GM19468 (cell line): ENCODE measurements around the gene RBM39.
"Not testable (repeated sequence)": the region's sequence is repeated elsewhere in the genome, so short reads cannot be mapped to it uniquely, and the experiment has no call there.

Source experiments
- ATAC-seq: cut with Tn5 transposase; IDR thresholded peaks from one replicate; pipeline ENCODE4 v1.9.1; 2021; ENCODE audit warnings: mild to moderate bottlenecking, moderate library complexity, moderate number of reproducible peaks; ENCODE audit not compliant: unreplicated experiment; ENCODE audit errors: extremely low read depth

Gene RBM39

GRCh38 chr20:35690265-35690664 lies 51.8 kb downstream of the RBM39 start:
- ATAC-seq, result no peak

- ATAC-seq, result not testable (repeated sequence)
Observed at GRCh38 chr20:35686872-35687271, 55.2 kb downstream of the RBM39 start.

GRCh38 chr20:35685368-35685767 lies 56.7 kb downstream of the RBM39 start:
- ATAC-seq, result not testable (repeated sequence)

- ATAC-seq, result no peak
Observed at GRCh38 chr20:35681960-35682359, 60.1 kb downstream of the RBM39 start.

GRCh38 chr20:35680452-35681183 lies 61.4 kb downstream of the RBM39 start:
- ATAC-seq, result no peak

GRCh38 chr20:35674921-35675320 lies 67.1 kb downstream of the RBM39 start:
- no peak for ATAC-seq

GRCh38 chr20:35673884-35674283 lies 68.2 kb downstream of the RBM39 start:
- no peak for ATAC-seq

- ATAC-seq, result no peak
Observed at GRCh38 chr20:35669681-35670080, 72.4 kb downstream of the RBM39 start.

- no peak for ATAC-seq
Observed at GRCh38 chr20:35669221-35669620, 72.8 kb downstream of the RBM39 start.

- no peak for ATAC-seq
Observed at GRCh38 chr20:35665949-35666288, 76.1 kb downstream of the RBM39 start.

GRCh38 chr20:35664466-35665206 lies 77.4 kb downstream of the RBM39 start, which contains the start of the genes CPNE1 and RBM12:
Gene CPNE1 (minus strand): TSS chr20:35664900. CDS start chr20:35632923, 31,977 bp downstream.
Gene RBM12 (minus strand): TSS chr20:35664900. CDS start chr20:35655322, 9,578 bp downstream.
- peak; percentile 55 for ATAC-seq

GRCh38 chr20:35663516-35664465 lies 78.3 kb downstream of the RBM39 start:
- ATAC-seq, result peak; percentile 16

- ATAC-seq, result no peak
Observed at GRCh38 chr20:35662551-35662950, 79.5 kb downstream of the RBM39 start.

GRCh38 chr20:35661908-35662307 lies 80.2 kb downstream of the RBM39 start:
- ATAC-seq, result no peak

GRCh38 chr20:35661053-35661452 lies 81.0 kb downstream of the RBM39 start:
- ATAC-seq, result no peak

- no peak for ATAC-seq
Observed at GRCh38 chr20:35660122-35660937, 81.7 kb downstream of the RBM39 start.

- ATAC-seq, result no peak
Observed at GRCh38 chr20:35657271-35657670, 84.8 kb downstream of the RBM39 start.

GRCh38 chr20:35654415-35654814 lies 87.6 kb downstream of the RBM39 start:
- no peak for ATAC-seq

- ATAC-seq, result no peak
Observed at GRCh38 chr20:35653893-35654292, 88.2 kb downstream of the RBM39 start.
